Measurements from ENCODE around the gene DSCAML1.

DNA sequence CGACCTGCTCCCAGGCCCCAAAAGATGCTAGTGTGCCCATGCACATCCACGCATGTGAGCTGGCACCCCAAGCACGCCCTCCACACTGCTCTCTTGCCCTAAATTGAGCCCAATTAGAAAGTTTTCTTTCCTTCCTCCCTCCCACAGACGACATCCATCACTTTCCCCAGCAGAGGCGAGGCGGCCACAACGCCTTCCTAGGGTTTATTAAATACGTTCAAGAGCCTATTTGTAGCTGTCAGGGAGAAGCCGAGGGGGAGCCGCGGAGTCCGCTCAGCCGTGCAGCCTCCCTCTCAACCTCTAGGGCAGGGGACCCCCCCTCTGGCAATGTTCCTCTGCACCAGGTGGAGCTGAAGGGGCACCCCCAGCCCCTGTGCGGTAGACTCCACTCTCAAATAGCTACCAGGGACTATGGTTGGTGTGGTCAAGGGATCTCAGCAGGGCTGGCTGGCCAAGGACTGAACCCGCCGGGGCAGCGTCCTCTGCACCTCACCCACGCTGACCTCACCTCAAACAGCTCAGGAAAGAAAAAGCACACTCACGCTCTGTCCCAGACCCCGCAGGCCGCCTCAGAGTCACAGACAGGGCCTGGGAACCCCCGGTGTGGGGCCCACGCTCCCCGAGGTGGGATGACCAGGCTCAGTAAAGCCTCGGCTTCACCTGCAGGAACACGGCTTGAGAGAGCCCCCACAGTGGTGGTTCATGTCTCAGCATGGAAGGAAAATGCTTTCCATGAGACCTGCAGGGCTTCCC, 152.4 kb downstream of the DSCAML1 start:
- no peak for TF ChIP-seq KDM4A (IDR thresholded peaks at IDR 0.05; ENCODE audit: low read depth, low read length, severe bottlenecking)
- TF ChIP-seq, protein P1, sequence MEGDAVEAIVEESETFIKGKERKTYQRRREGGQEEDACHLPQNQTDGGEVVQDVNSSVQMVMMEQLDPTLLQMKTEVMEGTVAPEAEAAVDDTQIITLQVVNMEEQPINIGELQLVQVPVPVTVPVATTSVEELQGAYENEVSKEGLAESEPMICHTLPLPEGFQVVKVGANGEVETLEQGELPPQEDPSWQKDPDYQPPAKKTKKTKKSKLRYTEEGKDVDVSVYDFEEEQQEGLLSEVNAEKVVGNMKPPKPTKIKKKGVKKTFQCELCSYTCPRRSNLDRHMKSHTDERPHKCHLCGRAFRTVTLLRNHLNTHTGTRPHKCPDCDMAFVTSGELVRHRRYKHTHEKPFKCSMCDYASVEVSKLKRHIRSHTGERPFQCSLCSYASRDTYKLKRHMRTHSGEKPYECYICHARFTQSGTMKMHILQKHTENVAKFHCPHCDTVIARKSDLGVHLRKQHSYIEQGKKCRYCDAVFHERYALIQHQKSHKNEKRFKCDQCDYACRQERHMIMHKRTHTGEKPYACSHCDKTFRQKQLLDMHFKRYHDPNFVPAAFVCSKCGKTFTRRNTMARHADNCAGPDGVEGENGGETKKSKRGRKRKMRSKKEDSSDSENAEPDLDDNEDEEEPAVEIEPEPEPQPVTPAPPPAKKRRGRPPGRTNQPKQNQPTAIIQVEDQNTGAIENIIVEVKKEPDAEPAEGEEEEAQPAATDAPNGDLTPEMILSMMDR (IDR thresholded peaks at IDR 0.05; ENCODE audit: control extremely low read depth in 1 of 3, insufficient read depth in 1 of 3, low read depth in 1 of 3, low read length in 3 of 3) = no peak

Data from H1 (cell line).